ENCODE measurements around the gene TCAP.

DNA sequence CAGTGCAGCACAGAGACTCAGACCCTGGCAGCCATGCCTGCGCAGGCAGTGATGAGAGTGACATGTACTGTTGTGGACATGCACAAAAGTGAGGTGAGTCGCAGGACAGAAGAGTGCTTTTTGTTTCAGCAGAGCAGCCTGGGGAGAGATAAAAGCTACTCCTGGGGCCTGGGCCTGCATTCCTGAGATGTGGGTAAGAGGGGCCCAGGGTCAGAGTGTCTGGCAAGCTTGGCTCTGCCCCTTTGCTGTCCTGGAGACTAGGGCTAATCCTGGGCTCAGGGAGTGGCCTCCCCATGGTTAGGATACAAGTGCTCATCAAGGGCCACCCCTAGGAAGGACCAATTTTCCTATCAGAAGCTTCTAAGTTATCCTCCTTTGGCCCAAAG, 29.9 kb downstream of the TCAP start:
- TF ChIP-seq EZH2 (IDR thresholded peaks at IDR 0.05; ENCODE audit: insufficient read depth, poor library complexity, severe bottlenecking) (no peak), EZH2phosphoT487 (IDR thresholded peaks at IDR 0.05; ENCODE audit: insufficient read depth, low read depth) (no peak)

Measured in GM23248 (cell line).